Activated naive CD8-positive, alpha-beta T cell treated with anti-CD3 and anti-CD28 coated beads, Interleukin-2, amount 50 U/mL, for 24 hours (primary cell): ENCODE results near the gene COX4I2.
"Not testable (repeated sequence)": the region's sequence is repeated elsewhere in the genome, so short reads cannot be mapped to it uniquely, and the experiment has no call there.

Experiments used
- ATAC-seq: fragments of 150-1000 bp; cut with Tn5 transposase; one replicate; pipeline ENCODE4 v1.10.0; 2021
- DNase-seq: peaks from one replicate; pipeline ENCODE4 v3.0.0; 2021
- H3K27ac Mint-ChIP-seq: one replicate; pipeline ENCODE4 v1.8.0; 2021; ENCODE audit warnings: mild to moderate bottlenecking, mixed read lengths
- H3K27me3 Mint-ChIP-seq: one replicate; pipeline ENCODE4 v1.8.0; 2021; ENCODE audit warnings: mixed read lengths
- H3K36me3 Mint-ChIP-seq: one replicate; pipeline ENCODE4 v1.8.0; 2021; ENCODE audit warnings: low read depth, mixed read lengths
- H3K4me1 Mint-ChIP-seq: one replicate; pipeline ENCODE4 v1.8.0; 2021; ENCODE audit warnings: mixed read lengths
- H3K4me3 Mint-ChIP-seq: one replicate; pipeline ENCODE4 v1.8.0; 2021; ENCODE audit warnings: mild to moderate bottlenecking, moderate library complexity, mixed read lengths
- H3K9me3 Mint-ChIP-seq: one replicate; pipeline ENCODE4 v1.8.0; 2021; ENCODE audit warnings: mixed read lengths

The COX4I2 gene

GRCh38 chr20:31661625-31662371, 24.1 kb downstream of the COX4I2 start:
- H3K27me3 Mint-ChIP-seq = no peaks in the 10 kb centered on the region
- peak overlapping the region; percentile 62 for H3K4me3 Mint-ChIP-seq
- peaks cover 54% of the 10 kb centered on the region for H3K4me1 Mint-ChIP-seq
- H3K36me3 Mint-ChIP-seq = peaks cover 44% of the 10 kb centered on the region
- DNase-seq (peak; percentile 83), ATAC-seq (peak; percentile 66)
- H3K27ac Mint-ChIP-seq = peak overlapping the region; percentile 69
- H3K9me3 Mint-ChIP-seq = no peaks in the 10 kb centered on the region

GRCh38 chr20:31662372-31662854, 24.7 kb downstream of the COX4I2 start:
- Mint-ChIP-seq H3K36me3 (peaks cover 48% of the 10 kb centered on the region), H3K4me1 (peaks cover 59% of the 10 kb centered on the region), H3K4me3 (peak overlapping the region; percentile 62), H3K27me3 (no peaks in the 10 kb centered on the region), H3K9me3 (no peaks in the 10 kb centered on the region), H3K27ac (peak overlapping the region; percentile 69)
- no peak for DNase-seq
- no peak for ATAC-seq

DNA sequence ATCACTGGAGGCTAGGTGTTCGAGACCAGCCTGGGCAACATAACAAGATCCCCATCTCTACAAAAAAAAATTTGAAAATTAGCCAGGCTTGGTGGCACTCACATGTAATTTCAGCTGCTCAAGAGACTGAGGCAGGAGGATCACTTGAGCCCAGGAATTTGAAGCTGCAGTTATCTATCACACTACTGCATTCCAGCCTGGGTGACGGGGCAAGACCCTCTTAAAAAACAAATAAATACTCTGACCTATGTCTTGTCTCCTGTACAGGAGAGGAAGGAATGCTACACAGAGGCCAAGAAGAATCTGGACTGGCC, 25.8 kb downstream of the COX4I2 start:
- Mint-ChIP-seq H3K4me1 (peaks cover 68% of the 10 kb centered on the region), H3K27me3 (peaks cover 2% of the 10 kb centered on the region), H3K4me3 (peak overlapping the region; percentile 24), H3K36me3 (peaks cover 57% of the 10 kb centered on the region), H3K9me3 (no peaks in the 10 kb centered on the region), H3K27ac (peak overlapping the region; percentile 57)
- DNase-seq (no peak), ATAC-seq (no peak)

DNA sequence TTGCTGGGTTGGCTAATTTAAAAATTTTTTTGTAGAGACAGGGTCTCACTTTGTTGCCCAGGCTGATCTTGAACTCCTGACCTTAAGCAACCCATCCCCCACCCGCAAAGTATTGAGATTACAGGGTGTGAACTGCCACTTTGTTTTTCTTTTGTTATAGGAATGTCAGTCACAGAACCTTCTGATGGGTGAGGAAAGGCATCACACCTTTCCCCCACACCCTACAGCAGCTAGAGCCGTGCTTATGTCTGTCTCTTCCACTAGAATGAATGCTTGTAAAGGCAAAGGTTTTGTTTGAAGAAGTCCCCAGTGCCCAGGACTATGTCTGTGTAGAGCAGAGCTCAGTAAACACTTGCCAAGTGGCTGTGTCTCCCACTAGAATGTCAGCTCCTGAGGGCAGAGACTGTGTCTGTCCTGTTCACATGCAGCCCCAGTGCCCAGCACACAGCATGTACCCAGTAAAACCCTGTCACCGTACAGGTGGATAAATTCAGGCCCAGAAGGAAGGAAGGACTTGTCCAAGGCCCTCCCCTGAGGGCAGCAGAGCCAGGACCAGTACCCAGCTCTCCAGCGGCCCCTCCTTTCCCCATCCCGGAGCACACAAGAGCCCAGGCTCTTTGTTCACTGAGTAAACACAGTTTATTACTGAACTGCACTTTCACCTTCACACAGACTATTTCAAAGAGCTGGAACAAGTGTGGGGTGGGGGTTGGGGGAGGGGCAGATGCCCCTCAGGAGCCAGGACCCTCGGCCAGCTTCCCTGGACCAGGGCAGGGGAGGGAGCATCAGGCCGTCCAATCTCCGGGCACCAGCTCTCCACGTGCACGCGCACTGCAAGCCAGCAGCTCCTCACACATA, 26.4 kb downstream of the COX4I2 start:
- DNase-seq = no peak
- Mint-ChIP-seq H3K27me3 (peaks cover 2% of the 10 kb centered on the region), H3K36me3 (peaks cover 60% of the 10 kb centered on the region), H3K4me1 (peaks cover 72% of the 10 kb centered on the region), H3K4me3 (peak overlapping the region; percentile 24), H3K9me3 (no peaks in the 10 kb centered on the region), H3K27ac (peak overlapping the region; percentile 73)
- no peak for ATAC-seq

GRCh38 chr20:31664696-31665354, 27.1 kb downstream of the COX4I2 start:
- ATAC-seq (no peak), DNase-seq (no peak)
- H3K36me3 Mint-ChIP-seq = peaks cover 67% of the 10 kb centered on the region
- no peak overlapping the region for H3K4me3 Mint-ChIP-seq
- H3K27ac Mint-ChIP-seq = peak overlapping the region; percentile 73
- peaks cover 79% of the 10 kb centered on the region for H3K4me1 Mint-ChIP-seq
- H3K27me3 Mint-ChIP-seq = peaks cover 2% of the 10 kb centered on the region
- no peaks in the 10 kb centered on the region for H3K9me3 Mint-ChIP-seq

DNA sequence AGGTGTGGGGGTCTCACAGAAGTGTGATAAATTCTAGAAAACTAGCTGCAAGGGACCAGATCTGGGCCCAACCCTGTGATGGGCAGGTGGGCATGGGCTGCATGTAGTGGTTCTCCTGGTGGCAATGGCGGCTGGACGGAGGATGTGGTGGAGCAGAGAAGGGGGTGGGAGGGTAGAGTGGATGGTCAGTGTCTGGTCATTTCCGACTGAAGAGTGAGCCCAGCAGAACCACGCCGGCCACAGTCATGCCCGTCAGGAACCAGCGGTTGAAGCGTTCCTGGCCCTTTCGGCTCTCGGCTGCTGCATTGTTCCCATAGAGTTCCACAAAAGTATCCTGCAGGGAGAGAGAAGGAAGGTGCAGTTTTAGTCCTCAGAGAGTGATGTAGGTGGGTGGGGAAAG, 28.0 kb downstream of the COX4I2 start:
- Mint-ChIP-seq H3K4me1 (peaks cover 83% of the 10 kb centered on the region), H3K36me3 (peaks cover 71% of the 10 kb centered on the region), H3K9me3 (no peaks in the 10 kb centered on the region), H3K27me3 (peaks cover 2% of the 10 kb centered on the region), H3K4me3 (peak overlapping the region; percentile 9), H3K27ac (peak overlapping the region; percentile 77)
- DNase-seq = no peak
- ATAC-seq = no peak

- H3K36me3 Mint-ChIP-seq = peaks cover 72% of the 10 kb centered on the region
- H3K27ac Mint-ChIP-seq = peak overlapping the region; percentile 77
- H3K9me3 Mint-ChIP-seq = no peaks in the 10 kb centered on the region
- ATAC-seq = no peak
- no peak overlapping the region for H3K4me3 Mint-ChIP-seq
- peaks cover 85% of the 10 kb centered on the region for H3K4me1 Mint-ChIP-seq
- peaks cover 2% of the 10 kb centered on the region for H3K27me3 Mint-ChIP-seq
- no peak for DNase-seq
Observed at GRCh38 chr20:31666258-31667042, 28.7 kb downstream of the COX4I2 start.

GRCh38 chr20:31667315-31668285, 29.9 kb downstream of the COX4I2 start:
- Mint-ChIP-seq H3K9me3 (no peaks in the 10 kb centered on the region), H3K4me3 (no peak overlapping the region), H3K27me3 (peaks cover 2% of the 10 kb centered on the region), H3K36me3 (peaks cover 76% of the 10 kb centered on the region), H3K27ac (peak overlapping the region; percentile 80), H3K4me1 (peaks cover 84% of the 10 kb centered on the region)
- DNase-seq (no peak), ATAC-seq (no peak)

DNA sequence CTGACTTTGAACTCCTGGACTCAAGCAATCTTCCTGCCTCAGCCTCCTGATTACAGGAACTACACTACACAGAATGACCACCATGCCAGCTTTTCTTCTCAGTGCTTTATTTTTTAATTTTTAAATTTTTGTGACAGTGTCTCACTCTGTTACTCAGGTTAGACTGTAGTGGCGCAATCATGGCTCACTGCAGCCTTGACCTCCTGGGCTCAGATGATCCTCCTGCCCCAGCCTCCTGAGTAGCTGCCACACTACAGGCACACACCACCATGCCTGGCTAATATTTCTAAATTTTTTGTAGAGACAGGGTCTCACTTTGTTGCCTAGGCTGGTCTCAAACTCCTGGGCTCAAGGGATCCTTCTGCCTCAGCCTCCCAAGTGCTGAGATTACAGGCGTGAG, 31.2 kb downstream of the COX4I2 start:
- H3K9me3 Mint-ChIP-seq, H3K27me3 Mint-ChIP-seq, DNase-seq, H3K4me3 Mint-ChIP-seq, ATAC-seq: not testable (repeated sequence)
- peaks cover 80% of the 10 kb centered on the region for H3K36me3 Mint-ChIP-seq
- peak overlapping the region; percentile 79 for H3K27ac Mint-ChIP-seq
- H3K4me1 Mint-ChIP-seq = peaks cover 86% of the 10 kb centered on the region

- ATAC-seq (no peak), DNase-seq (no peak)
- peaks cover 89% of the 10 kb centered on the region for H3K4me1 Mint-ChIP-seq
- H3K36me3 Mint-ChIP-seq = peaks cover 84% of the 10 kb centered on the region
- H3K27ac Mint-ChIP-seq = peak overlapping the region; percentile 79
- peaks cover 2% of the 10 kb centered on the region for H3K27me3 Mint-ChIP-seq
- H3K9me3 Mint-ChIP-seq = no peaks in the 10 kb centered on the region
- H3K4me3 Mint-ChIP-seq = no peak overlapping the region
Observed at GRCh38 chr20:31669876-31670275, 32.2 kb downstream of the COX4I2 start.

DNA sequence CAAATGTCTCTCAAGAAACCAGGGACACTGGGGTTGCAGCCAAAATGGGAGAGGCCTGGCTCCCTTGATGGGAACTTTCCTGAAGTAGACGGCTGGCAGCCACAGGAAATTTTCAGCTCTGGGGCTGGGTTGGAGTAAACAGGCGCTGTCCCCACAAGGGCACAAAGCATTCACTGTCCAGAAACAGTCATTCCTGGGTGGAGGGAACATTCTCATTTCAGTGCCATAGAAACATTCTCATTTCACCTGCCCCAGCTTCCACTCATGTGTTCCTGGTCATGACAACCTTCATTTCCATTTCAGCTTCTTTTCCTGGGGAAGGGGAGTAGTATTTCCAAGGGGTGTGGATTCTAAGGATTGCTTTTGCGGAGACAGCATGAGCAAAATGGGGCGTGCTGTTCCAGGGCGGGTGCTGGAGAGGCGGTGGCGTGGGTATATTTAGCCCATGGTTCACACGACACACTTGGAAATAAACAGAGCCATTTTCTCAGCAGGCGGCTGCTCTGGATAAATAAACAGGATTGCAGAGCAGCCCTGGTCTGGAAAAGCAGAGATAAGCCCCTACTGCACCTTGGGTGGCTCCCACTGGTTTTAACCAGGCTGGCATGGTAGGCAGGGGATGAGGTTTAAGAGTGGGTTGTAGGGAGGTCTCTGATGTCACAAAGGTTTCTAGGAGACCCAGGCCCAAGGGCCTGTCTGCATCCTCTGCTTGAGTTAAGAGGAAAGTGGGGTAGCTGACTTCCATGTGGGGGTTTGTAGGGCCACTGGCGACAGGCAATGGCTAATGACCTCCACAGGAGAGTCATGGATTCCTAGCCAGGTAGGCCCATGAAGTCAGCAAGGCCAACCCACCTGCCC, 32.9 kb downstream of the COX4I2 start:
- Mint-ChIP-seq H3K4me1 (peaks cover 91% of the 10 kb centered on the region), H3K9me3 (no peaks in the 10 kb centered on the region), H3K27me3 (peaks cover 2% of the 10 kb centered on the region), H3K27ac (peak overlapping the region; percentile 39), H3K4me3 (no peak overlapping the region), H3K36me3 (peaks cover 84% of the 10 kb centered on the region)
- ATAC-seq (no peak), DNase-seq (no peak)

DNA sequence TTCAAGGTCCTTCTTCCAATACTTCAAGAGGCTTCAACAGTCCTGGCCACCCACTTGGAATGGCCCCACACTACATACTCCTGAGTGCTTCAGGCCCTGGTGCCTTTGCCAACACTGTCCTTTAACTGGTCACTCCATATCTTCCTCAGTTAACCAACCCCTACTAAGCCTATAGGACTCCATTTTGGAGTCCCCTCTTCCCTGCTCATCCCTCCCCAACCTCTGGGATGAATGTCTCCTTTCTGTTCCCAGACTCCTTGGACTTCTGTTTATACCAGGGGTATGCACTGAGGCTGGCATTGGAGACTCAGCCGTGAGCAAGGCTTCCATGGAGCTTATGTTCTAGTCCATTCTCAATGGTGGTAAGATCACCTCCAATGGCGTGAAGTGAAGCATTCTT, 33.6 kb downstream of the COX4I2 start:
- H3K36me3 Mint-ChIP-seq = peaks cover 83% of the 10 kb centered on the region
- peaks cover 2% of the 10 kb centered on the region for H3K27me3 Mint-ChIP-seq
- no peak for ATAC-seq
- no peak for DNase-seq
- peak overlapping the region; percentile 34 for H3K27ac Mint-ChIP-seq
- H3K4me1 Mint-ChIP-seq = peaks cover 91% of the 10 kb centered on the region
- no peaks in the 10 kb centered on the region for H3K9me3 Mint-ChIP-seq
- no peak overlapping the region for H3K4me3 Mint-ChIP-seq
